ACHN (cell line): ENCODE measurements around the gene MMP14.

Experiments
- DNase-seq: peaks from one replicate; pipeline ENCODE4 v3.0.0-alpha.2; 2015
- in situ Hi-C: cut with HindIII; loops from 2 replicates; pipeline ENCODE4 v1.10.0; 2017; ENCODE audit warnings: low sequenced_read_pairs, low pct_ligation_motif_present, low pct_unique_long_range_greater_than_20kb

The MMP14 gene

DNA sequence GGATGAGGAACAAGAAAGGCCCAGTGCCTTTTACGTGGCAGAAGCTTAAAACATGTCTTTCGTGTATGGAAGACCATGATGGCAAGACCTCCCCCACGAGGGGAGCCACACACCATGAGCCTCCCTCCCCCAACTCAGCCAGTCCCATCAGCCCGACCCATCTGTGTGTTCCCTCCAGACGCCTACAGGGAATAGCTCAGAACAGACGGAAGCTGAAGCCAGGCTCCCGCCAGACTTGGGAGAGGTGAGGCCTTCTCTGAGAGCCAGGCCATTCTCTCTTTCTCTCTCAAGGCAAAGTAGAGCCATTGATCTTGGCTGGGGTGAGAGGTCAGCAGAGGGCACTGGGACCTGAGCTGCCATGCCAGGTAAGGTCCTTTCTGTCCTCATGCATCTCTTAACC lies 56.1 kb downstream of the MMP14 start:
- in situ Hi-C loops: no loop called here
- DNase-seq: no peak

DNA sequence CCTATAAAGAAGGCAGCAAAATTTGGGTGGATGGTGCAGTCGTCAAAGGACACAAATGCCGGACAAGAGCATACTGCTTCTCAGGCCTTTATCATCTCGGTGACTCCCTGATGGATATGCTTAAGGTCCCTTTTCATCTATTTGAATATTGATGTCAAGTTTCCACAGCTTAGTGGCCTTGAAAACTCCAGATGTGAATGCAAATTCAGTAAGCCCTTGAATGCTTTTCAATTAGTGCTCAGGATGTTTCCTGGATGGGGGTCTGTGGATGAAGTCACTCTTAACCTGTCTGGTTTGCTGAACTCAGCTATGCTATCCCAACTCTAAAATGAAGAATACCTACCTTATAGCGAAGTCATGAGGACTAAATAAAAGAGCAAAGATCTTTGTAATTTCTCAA lies 57.3 kb downstream of the MMP14 start:
- DNase-seq: no peak
- in situ Hi-C loops: no loop called here

DNA sequence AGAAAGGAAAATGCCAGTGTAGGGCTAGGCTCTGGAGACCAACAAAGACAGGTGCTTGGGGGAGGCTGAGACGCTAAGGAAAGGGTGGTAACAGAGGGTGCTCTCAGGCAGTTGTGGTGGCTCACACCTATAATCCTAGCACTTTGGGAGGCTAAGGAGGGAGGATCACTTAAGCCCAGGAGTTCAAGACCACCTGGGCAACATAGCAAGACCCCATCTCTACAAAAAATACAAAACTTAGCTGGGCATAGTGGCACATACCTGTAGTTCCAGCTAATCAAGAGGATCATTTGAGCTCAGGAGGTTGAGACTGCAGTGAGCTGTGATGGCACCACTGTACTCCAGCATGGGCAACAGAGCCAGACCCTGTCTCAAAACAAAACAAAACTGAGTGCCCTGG lies 59.0 kb downstream of the MMP14 start:
- no peak for DNase-seq
- in situ Hi-C loops: no loop called here

DNA sequence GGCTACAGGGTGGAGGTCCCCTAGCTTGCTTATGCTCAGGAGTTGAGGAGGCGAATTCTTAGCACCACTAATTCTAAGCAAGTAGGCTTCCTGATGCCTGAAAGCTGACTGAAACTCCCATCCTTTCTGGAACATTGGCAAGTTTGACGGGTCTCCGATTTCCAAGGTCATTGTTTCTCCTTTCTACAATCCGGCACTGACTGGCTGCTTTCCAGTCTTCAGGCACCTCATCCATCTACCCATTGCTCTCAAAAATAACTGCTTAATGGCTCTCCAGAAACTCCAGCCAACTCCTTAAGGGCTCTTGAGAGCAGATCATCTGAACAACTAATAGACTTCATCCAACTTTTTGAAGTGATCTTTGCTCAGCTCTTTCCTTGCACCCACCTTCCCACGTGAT lies 60.0 kb downstream of the MMP14 start:
- DNase-seq: no peak
- in situ Hi-C loops: no loop called here

DNA sequence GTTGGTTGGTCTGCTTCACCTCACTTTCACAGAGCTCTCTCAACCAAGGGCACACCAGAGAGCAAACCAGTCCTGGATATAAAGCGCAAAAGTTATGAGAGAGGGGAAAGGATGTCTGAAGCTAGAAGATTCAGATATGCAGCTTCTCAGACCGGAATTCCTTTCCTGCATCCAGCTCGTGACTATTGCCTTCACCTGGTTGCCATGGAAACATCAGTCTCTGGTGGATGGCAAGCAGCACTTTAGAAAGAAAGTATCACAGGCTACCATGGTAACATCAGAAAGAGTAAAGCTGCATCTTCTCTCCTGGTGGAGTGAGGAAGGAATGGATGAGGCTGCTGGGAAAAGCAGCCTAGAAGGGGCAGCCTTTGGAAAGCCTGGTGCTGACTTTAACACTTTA lies 60.4 kb downstream of the MMP14 start:
- DNase-seq: no peak
- in situ Hi-C loops: no loop called here

DNA sequence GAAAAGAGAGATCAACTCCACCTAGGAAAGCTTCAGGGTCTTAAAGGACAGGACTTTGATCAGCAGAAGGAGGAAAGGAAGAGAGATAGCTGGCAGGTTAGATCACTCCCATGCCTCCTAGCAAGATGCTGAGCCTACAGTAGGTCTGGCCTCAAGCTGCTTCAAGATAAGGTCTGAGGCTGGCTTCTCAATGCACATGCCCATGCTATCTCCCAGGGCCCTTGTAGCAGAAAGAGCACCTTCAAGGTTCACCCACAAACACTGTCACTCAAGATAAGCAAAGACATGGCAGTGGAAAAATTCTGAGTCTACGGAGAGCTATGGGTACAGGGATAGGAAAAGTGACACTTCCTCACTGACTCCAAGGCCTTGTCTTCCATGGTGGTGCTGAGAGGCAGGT lies 61.0 kb downstream of the MMP14 start:
- no peak for DNase-seq

More for the DNA sequence above, 61.0 kb downstream of the MMP14 start:
- in situ Hi-C loops: no loop called here
